Kidney (tissue), 14 donors: Measurements from ENCODE around the gene C8G. TPM values are rescaled to one million over a fixed set of nuclear protein-coding genes. Genes with fewer than 3 reads are reported as not detected.

Experiments
- DNase-seq, 5 donors: peaks; one replicate each; pipeline ENCODE4 v3.0.0-alpha.2; 2013 to 2020
- FAIRE-seq: peaks from 2 replicates; lab custom pipeline; 2012; peaks lifted over from hg19 to GRCh38; lab: Jason Lieb, UNC
- H3K27ac ChIP-seq, 2 donors: one replicate each; pipeline ENCODE4 v1.7.0; 2013; ENCODE audit warnings: low read depth in 2 of 2, low read length in 2 of 2, inconsistent platforms in 1 of 2
- H3K27me3 ChIP-seq: one replicate; pipeline ENCODE4 v1.7.1; 2013; ENCODE audit warnings: low read length, inconsistent platforms; ENCODE audit not compliant: control insufficient read depth, insufficient read depth
- H3K36me3 ChIP-seq, 3 donors: one replicate each; pipeline versions ENCODE4 v1.7.0 to v1.7.1; 2013; ENCODE audit warnings: low read length in 3 of 3, control low read depth in 1 of 3, inconsistent platforms in 1 of 3; ENCODE audit not compliant: insufficient read depth in 3 of 3, control insufficient read depth in 2 of 3
- H3K4me1 ChIP-seq, 3 donors: one replicate each; pipeline versions ENCODE4 v1.7.0 to v1.7.1; 2013; ENCODE audit warnings: low read length in 3 of 3, inconsistent platforms in 1 of 3, low read depth in 1 of 3; ENCODE audit not compliant: control insufficient read depth in 2 of 3, insufficient read depth in 2 of 3
- H3K4me3 ChIP-seq, 3 donors: one replicate each; pipeline versions ENCODE4 v1.7.0 to v1.8.1; 2013; ENCODE audit warnings: low read length in 3 of 3, control low read depth in 1 of 3, inconsistent platforms in 1 of 3
- H3K9ac ChIP-seq, 3 donors: one replicate each; pipeline versions ENCODE4 v1.7.0 to v1.7.1; 2013; ENCODE audit warnings: low read length in 3 of 3, control low read depth in 1 of 3, inconsistent platforms in 1 of 3
- H3K9me3 ChIP-seq, 3 donors: one replicate each; pipeline versions ENCODE4 v1.7.0 to v1.7.1; 2013; ENCODE audit warnings: low read length in 3 of 3, control low read depth in 1 of 3, inconsistent platforms in 1 of 3; ENCODE audit not compliant: control insufficient read depth in 2 of 3, insufficient read depth in 1 of 3
- CTCF ChIP-seq: IDR thresholded peaks from 3 replicates; pipeline ENCODE4 v1.5.1; 2012; ENCODE audit warnings: mild to moderate bottlenecking, moderate library complexity, borderline replicate concordance; ENCODE audit not compliant: insufficient read depth; ENCODE audit errors: extremely low read depth
- intact Hi-C: fragments of 100-400 bp; cut with DNase I; formaldehyde crosslinking; loops from one replicate; pipeline ENCODE4 v1.11.1; 2022
- polyA plus RNA-seq: library from polyadenylated mRNA; stranded (reverse); fragments of 350-450 nt; fragmentation: Illumina TruSeq; extraction: RNeasy Lipid Tissue Mini Kit (QIAGEN cat#74804); gene quantifications from one replicate; pipeline ENCODE4 v1.2.3, GENCODE V29; 2014; ENCODE audit warnings: low read depth, low replicate concordance; ENCODE audit not compliant: insufficient read depth
- total RNA-seq: library from RNA; stranded (reverse); fragmentation: NEBNext Ultra II Directional; extraction: Animal tissue kit (Norgen Biotek cat#: 25700); gene quantifications from one replicate; pipeline ENCODE4 v1.2.1, GENCODE V29; 2021
- donor health status: control.
- donor health status: control.
- donor health status: control.
- donor health status: control.
- donor health status: control.
- donor health status: DM: yes; HTN: yes; CAD: no.
- donor health status: Normal renal cell carcinoma (clear cell type).

Gene C8G
- total and polyA plus RNA-seq, 2 donors from 2014 or later = 1.9 to 2.1 TPM

GRCh38 chr9:136926749-136927148 lies 18.3 kb upstream of the C8G start:
- H3K27me3 ChIP-seq = no peaks in the 10 kb centered on the region
- TF ChIP-seq CTCF = no peak
- intact Hi-C loops = no loop called here
- H3K9ac ChIP-seq = no peak overlapping the region
- H3K4me1 ChIP-seq = no peaks in the 10 kb centered on the region
- no peaks in the 10 kb centered on the region for H3K9me3 ChIP-seq
- FAIRE-seq (no peak), DNase-seq (no peak)
- peaks cover 0 to 2% (median 0%) of the 10 kb centered on the region in 3 donors for H3K36me3 ChIP-seq
- no peak overlapping the region for H3K27ac ChIP-seq
- H3K4me3 ChIP-seq = no peak overlapping the region

- no peak overlapping the region for H3K4me3 ChIP-seq
- no peak overlapping the region for H3K9ac ChIP-seq
- no peaks in the 10 kb centered on the region for H3K4me1 ChIP-seq
- FAIRE-seq = no peak
- DNase-seq = no peak
- H3K36me3 ChIP-seq = peaks cover 0 to 2% (median 0%) of the 10 kb centered on the region in 3 donors
- H3K9me3 ChIP-seq = no peaks in the 10 kb centered on the region
- H3K27me3 ChIP-seq = no peaks in the 10 kb centered on the region
- intact Hi-C loops = no loop called here
- no peak for TF ChIP-seq CTCF
- no peak overlapping the region for H3K27ac ChIP-seq
Observed at GRCh38 chr9:136927343-136928271, 17.4 kb upstream of the C8G start.

GRCh38 chr9:136928591-136928990 lies 16.5 kb upstream of the C8G start:
- Histone ChIP-seq H3K9ac (no peak overlapping the region), H3K27me3 (no peaks in the 10 kb centered on the region)

More at GRCh38 chr9:136928591-136928990, 16.5 kb upstream of the C8G start:
- intact Hi-C loops = no loop called here
- Histone ChIP-seq H3K4me3 (no peak overlapping the region), H3K9me3 (no peaks in the 10 kb centered on the region), H3K36me3 (peaks cover 0 to 2% (median 0%) of the 10 kb centered on the region in 3 donors), H3K27ac (no peak overlapping the region), H3K4me1 (no peaks in the 10 kb centered on the region)
- DNase-seq (no peak), FAIRE-seq (no peak)
- no peak for TF ChIP-seq CTCF
